Keratinocyte (primary cell): ENCODE results near the gene TECPR1. TPM values are rescaled to one million over a fixed set of nuclear protein-coding genes. Genes with fewer than 3 reads are reported as not detected.

Experiments
- DNase-seq: peaks from one replicate; pipeline ENCODE4 v3.0.0-alpha.2; 2011; ENCODE audit warnings: low read depth, missing footprints, low spot score
- FAIRE-seq: peaks from 2 replicates; lab custom pipeline; 2011; peaks lifted over from hg19 to GRCh38; lab: Jason Lieb, UNC
- H2AFZ ChIP-seq: 2 replicates; pipeline ENCODE4 v1.6.0; 2012; ENCODE audit warnings: low read length, control low read depth, inconsistent platforms; ENCODE audit not compliant: control insufficient read depth
- H3K27ac ChIP-seq: 2 replicates; pipeline ENCODE4 v1.5.1; 2011; ENCODE audit warnings: low read length; ENCODE audit not compliant: control insufficient read depth, insufficient read depth
- H3K27me3 ChIP-seq: 3 replicates; pipeline ENCODE4 v1.6.0; 2011; ENCODE audit warnings: low read length; ENCODE audit not compliant: control insufficient read depth, insufficient read depth; ENCODE audit errors: extremely low read depth
- H3K36me3 ChIP-seq, 2 experiments: 2 replicates in 1 of 2; 3 replicates in 1 of 2; pipeline ENCODE4 v1.5.1; 2011; ENCODE audit warnings: low read length in 2 of 2, mild to moderate bottlenecking in 1 of 2; ENCODE audit not compliant: control insufficient read depth in 2 of 2, insufficient read depth in 2 of 2; ENCODE audit errors: extremely low read depth in 1 of 2
- H3K4me1 ChIP-seq: 3 replicates; pipeline ENCODE4 v1.5.1; 2011; ENCODE audit warnings: low read length; ENCODE audit not compliant: control insufficient read depth, insufficient read depth; ENCODE audit errors: extremely low read depth
- H3K4me2 ChIP-seq: 3 replicates; pipeline ENCODE4 v1.6.0; 2011; ENCODE audit warnings: low read depth, low read length; ENCODE audit not compliant: control insufficient read depth, insufficient read depth; ENCODE audit errors: extremely low read depth
- H3K4me3 ChIP-seq, 3 experiments: fragments of 200-600 bp in 1 of 3; sonication (generic) in 1 of 3; 2 replicates in 2 of 3; 3 replicates in 1 of 3; pipeline ENCODE4 v1.5.1; 2011 to 2016; ENCODE audit warnings: low read length in 3 of 3, mild to moderate bottlenecking in 3 of 3, control low read depth in 2 of 3, inconsistent platforms in 1 of 3, low read depth in 1 of 3, mixed read lengths in 1 of 3, mixed run types in 1 of 3, moderate library complexity in 1 of 3; ENCODE audit not compliant: control insufficient read depth in 2 of 3, insufficient read depth in 2 of 3; ENCODE audit errors: extremely low read depth in 1 of 3
- H3K79me2 ChIP-seq: 2 replicates; pipeline ENCODE4 v1.6.0; 2012; ENCODE audit warnings: low read length; ENCODE audit not compliant: control insufficient read depth, insufficient read depth
- H3K9ac ChIP-seq: 3 replicates; pipeline ENCODE4 v1.6.0; 2011; ENCODE audit warnings: low read length; ENCODE audit not compliant: control insufficient read depth, insufficient read depth; ENCODE audit errors: extremely low read depth
- H3K9me1 ChIP-seq: 3 replicates; pipeline ENCODE4 v1.6.0; 2011; ENCODE audit warnings: low read length; ENCODE audit not compliant: control insufficient read depth, insufficient read depth; ENCODE audit errors: extremely low read depth
- H3K9me3 ChIP-seq: 2 replicates; pipeline ENCODE4 v1.5.1; 2012; ENCODE audit warnings: low read depth, low read length; ENCODE audit not compliant: control insufficient read depth
- H4K20me1 ChIP-seq: 3 replicates; pipeline ENCODE4 v1.6.0; 2011; ENCODE audit warnings: low read length; ENCODE audit not compliant: control insufficient read depth, insufficient read depth; ENCODE audit errors: extremely low read depth
- EZH2 ChIP-seq: IDR thresholded peaks from one replicate; pipeline ENCODE4 v1.6.1; 2012; ENCODE audit warnings: inconsistent platforms, mild to moderate bottlenecking, low read length, moderate library complexity
- dilution Hi-C: fragments of 300-500 bp; cut with MboI; formaldehyde crosslinking; loops from one replicate; pipeline ENCODE4 v1.7.0; 2020; ENCODE audit warnings: low sequenced_read_pairs; ENCODE audit not compliant: extremely low pct_ligation_motif_present
- polyA plus RNA-seq, 5 experiments: library from polyadenylated mRNA; depleted of rRNA in 3 of 5; stranded (reverse) in 3 of 5; stranded (forward) in 1 of 5; unstranded in 1 of 5; fragments of >200 nt; gene quantifications; 1 replicate in 1 of 5; 2 replicates in 3 of 5; 3 replicates in 1 of 5; pipeline versions ENCODE4 v1.2.1 to v1.2.3, GENCODE V29; 2011 to 2012; ENCODE audit warnings: missing spikeins in 2 of 5, low read depth in 1 of 5, low replicate concordance in 1 of 5
- TF ChIP-seq, protein P1 (sequence below), 3 experiments: IDR thresholded peaks in 1 of 3; conservative IDR thresholded peaks in 1 of 3; optimal IDR thresholded peaks in 1 of 3; 2 replicates in 2 of 3; 3 replicates in 1 of 3; pipeline versions ENCODE3 to v1.5.1; 2011; ENCODE audit warnings: low read length in 3 of 3, mild to moderate bottlenecking in 3 of 3, moderate library complexity in 2 of 3, control low read depth in 1 of 3, inconsistent platforms in 1 of 3; ENCODE audit not compliant: insufficient read depth in 2 of 3; ENCODE audit errors: extremely low read depth in 1 of 3

TECPR1 gene
- polyA plus RNA-seq, 1 donor (not counting 4 experiments of a cell fraction or from before 2014, with no cell fraction given) = 2.4 TPM

DNA sequence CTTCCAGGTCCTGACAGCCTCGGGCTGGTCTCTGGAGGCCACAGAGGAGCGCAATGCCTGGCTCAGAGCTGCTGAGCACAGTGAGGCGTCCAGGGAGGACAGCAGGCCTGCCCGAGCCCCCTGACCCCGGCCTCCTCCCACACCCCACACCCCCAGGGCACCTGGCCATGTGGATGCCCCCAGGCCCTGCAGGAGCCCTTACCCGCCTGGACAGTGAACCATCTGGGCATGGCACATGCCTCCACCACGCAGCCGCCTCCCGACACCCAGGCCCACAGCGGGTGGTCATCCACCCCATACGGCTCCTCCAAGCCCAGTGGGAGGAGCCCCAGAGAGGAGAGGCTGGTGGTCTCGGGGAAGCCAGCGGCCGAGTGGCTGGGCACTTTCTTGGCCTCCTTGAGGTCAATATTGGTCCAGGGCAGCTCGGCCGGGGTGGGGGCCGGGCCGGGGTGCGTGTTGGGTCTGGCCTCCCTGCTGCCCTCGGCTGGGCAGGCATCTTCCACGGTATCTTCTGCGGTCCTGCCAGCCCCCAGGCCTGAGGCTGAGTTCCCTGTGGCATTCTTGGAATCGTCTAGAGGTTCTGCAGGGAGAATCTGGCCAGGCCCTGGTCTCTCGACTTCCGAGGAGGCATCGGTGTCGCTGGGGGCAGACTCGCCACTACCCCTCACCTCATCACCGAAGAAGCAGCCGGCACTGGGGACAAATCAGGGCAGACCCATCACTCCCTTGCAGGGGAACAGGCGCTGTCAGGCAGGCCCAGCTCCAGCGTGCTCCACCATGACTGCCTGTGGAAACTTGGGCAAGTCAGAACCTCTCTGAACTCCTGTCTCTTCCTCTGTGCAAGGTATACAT, 18.6 kb downstream of the TECPR1 start:
- no peak overlapping the region for H3K9ac ChIP-seq
- no peaks in the 10 kb centered on the region for H3K4me1 ChIP-seq
- H2AFZ ChIP-seq = no peak overlapping the region
- H4K20me1 ChIP-seq = no peaks in the 10 kb centered on the region
- H3K27me3 ChIP-seq = no peaks in the 10 kb centered on the region
- peaks cover 0 to 2% of the 10 kb centered on the region in 2 experiments for H3K36me3 ChIP-seq
- no peak for FAIRE-seq
- H3K9me3 ChIP-seq = no peaks in the 10 kb centered on the region
- no peak for DNase-seq
- no peak for TF ChIP-seq EZH2
- TF ChIP-seq, protein P1, sequence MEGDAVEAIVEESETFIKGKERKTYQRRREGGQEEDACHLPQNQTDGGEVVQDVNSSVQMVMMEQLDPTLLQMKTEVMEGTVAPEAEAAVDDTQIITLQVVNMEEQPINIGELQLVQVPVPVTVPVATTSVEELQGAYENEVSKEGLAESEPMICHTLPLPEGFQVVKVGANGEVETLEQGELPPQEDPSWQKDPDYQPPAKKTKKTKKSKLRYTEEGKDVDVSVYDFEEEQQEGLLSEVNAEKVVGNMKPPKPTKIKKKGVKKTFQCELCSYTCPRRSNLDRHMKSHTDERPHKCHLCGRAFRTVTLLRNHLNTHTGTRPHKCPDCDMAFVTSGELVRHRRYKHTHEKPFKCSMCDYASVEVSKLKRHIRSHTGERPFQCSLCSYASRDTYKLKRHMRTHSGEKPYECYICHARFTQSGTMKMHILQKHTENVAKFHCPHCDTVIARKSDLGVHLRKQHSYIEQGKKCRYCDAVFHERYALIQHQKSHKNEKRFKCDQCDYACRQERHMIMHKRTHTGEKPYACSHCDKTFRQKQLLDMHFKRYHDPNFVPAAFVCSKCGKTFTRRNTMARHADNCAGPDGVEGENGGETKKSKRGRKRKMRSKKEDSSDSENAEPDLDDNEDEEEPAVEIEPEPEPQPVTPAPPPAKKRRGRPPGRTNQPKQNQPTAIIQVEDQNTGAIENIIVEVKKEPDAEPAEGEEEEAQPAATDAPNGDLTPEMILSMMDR (optimal IDR thresholded peaks at IDR 0.05 in 1 of 3, IDR thresholded peaks at IDR 0.05 in 1 of 3, conservative IDR thresholded peaks at IDR 0.05 in 1 of 3; ENCODE audit: extremely low read depth in 1 of 3, insufficient read depth in 2 of 3, low read length in 3 of 3) = no peak
- no peak overlapping the region for H3K4me2 ChIP-seq
- dilution Hi-C loops = no loop called here
- no peaks in the 10 kb centered on the region for H3K9me1 ChIP-seq
- H3K79me2 ChIP-seq = no peaks in the 10 kb centered on the region
- no peak overlapping the region for H3K27ac ChIP-seq
- H3K4me3 ChIP-seq = no peak overlapping the region

DNA sequence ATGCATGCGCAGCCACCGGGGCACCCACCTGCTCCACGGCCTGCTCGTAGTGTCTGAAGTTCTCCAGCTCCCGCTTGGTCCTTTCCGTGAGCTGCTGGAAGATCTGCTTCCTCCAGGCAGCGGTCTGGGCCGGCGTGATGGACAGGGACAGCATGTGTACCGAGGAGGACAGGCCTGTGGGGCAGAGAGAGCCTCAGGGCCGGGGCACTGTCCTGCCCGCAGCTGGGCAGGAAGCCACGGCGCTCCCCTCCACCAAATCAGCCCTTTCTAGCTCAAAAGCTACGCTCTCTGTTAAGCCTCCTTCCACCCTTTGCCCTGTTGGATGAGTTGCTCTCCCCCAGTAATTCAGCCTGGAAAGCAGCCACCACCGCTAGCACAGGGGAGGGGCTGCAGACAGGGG, 19.2 kb downstream of the TECPR1 start:
- dilution Hi-C loops = no loop called here
- FAIRE-seq (no peak), DNase-seq (no peak)
- Histone ChIP-seq H3K4me2 (no peak overlapping the region), H3K9me1 (no peaks in the 10 kb centered on the region), H3K79me2 (no peaks in the 10 kb centered on the region), H3K4me1 (no peaks in the 10 kb centered on the region), H3K9ac (no peak overlapping the region), H4K20me1 (no peaks in the 10 kb centered on the region), H3K4me3 (no peak overlapping the region), H3K36me3 (no peaks in the 10 kb centered on the region), H3K9me3 (no peaks in the 10 kb centered on the region), H3K27me3 (no peaks in the 10 kb centered on the region), H3K27ac (no peak overlapping the region), H2AFZ (no peak overlapping the region)
- TF ChIP-seq, protein P1 (optimal IDR thresholded peaks at IDR 0.05 in 1 of 3, IDR thresholded peaks at IDR 0.05 in 1 of 3, conservative IDR thresholded peaks at IDR 0.05 in 1 of 3; ENCODE audit: extremely low read depth in 1 of 3, insufficient read depth in 2 of 3, low read length in 3 of 3) = no peak
- no peak for TF ChIP-seq EZH2
